ENCODE data around the gene INSIG1.
A peak's percentile ranks its signal among the peaks of the same experiment; 100 is the strongest.

The INSIG1 gene

GRCh38 chr7:155260498-155260872, 37.2 kb upstream of the INSIG1 start:
- Mint-ChIP-seq H3K27ac (no peak overlapping the region), H3K9me3 (no peaks in the 10 kb centered on the region), H3K4me1 (ENCODE audit: low read depth) (peaks cover 6% of the 10 kb centered on the region), H3K36me3 (ENCODE audit: low read depth) (no peaks in the 10 kb centered on the region), H3K27me3 (ENCODE audit: low read depth) (no peaks in the 10 kb centered on the region), H3K4me3 (no peak overlapping the region)
- DNase-seq (ENCODE audit: low spot score) = no peak

- Mint-ChIP-seq H3K27me3 (ENCODE audit: low read depth) (no peaks in the 10 kb centered on the region), H3K4me3 (no peak overlapping the region), H3K4me1 (ENCODE audit: low read depth) (peaks cover 9% of the 10 kb centered on the region), H3K27ac (no peak overlapping the region), H3K9me3 (no peaks in the 10 kb centered on the region), H3K36me3 (ENCODE audit: low read depth) (no peaks in the 10 kb centered on the region)
- DNase-seq (ENCODE audit: low spot score) = no peak
These were observed 36.4 kb upstream of the INSIG1 start for GRCh38 chr7:155261031-155261985.

- Mint-ChIP-seq H3K4me3 (no peak overlapping the region), H3K4me1 (ENCODE audit: low read depth) (peaks cover 6% of the 10 kb centered on the region), H3K27me3 (ENCODE audit: low read depth) (no peaks in the 10 kb centered on the region), H3K36me3 (ENCODE audit: low read depth) (no peaks in the 10 kb centered on the region), H3K27ac (no peak overlapping the region), H3K9me3 (no peaks in the 10 kb centered on the region)
- no peak for DNase-seq (ENCODE audit: low spot score)
These were observed 35.6 kb upstream of the INSIG1 start for GRCh38 chr7:155262031-155262430.

GRCh38 chr7:155263051-155263450, 34.6 kb upstream of the INSIG1 start:
- Mint-ChIP-seq H3K9me3 (no peaks in the 10 kb centered on the region), H3K27me3 (ENCODE audit: low read depth) (no peaks in the 10 kb centered on the region), H3K4me3 (no peak overlapping the region), H3K36me3 (ENCODE audit: low read depth) (no peaks in the 10 kb centered on the region), H3K27ac (no peak overlapping the region), H3K4me1 (ENCODE audit: low read depth) (peaks cover 5% of the 10 kb centered on the region)
- DNase-seq (ENCODE audit: low spot score) = no peak

- peaks cover 5% of the 10 kb centered on the region for H3K4me1 Mint-ChIP-seq (ENCODE audit: low read depth)
- H3K4me3 Mint-ChIP-seq = no peak overlapping the region
- H3K9me3 Mint-ChIP-seq = no peaks in the 10 kb centered on the region
- no peaks in the 10 kb centered on the region for H3K27me3 Mint-ChIP-seq (ENCODE audit: low read depth)
- no peaks in the 10 kb centered on the region for H3K36me3 Mint-ChIP-seq (ENCODE audit: low read depth)
- no peak for DNase-seq (ENCODE audit: low spot score)
- no peak overlapping the region for H3K27ac Mint-ChIP-seq
These were observed 34.0 kb upstream of the INSIG1 start for GRCh38 chr7:155263581-155264143.

GRCh38 chr7:155265144-155265543, 32.5 kb upstream of the INSIG1 start:
- no peak overlapping the region for H3K27ac Mint-ChIP-seq
- no peak for DNase-seq (ENCODE audit: low spot score)
- H3K36me3 Mint-ChIP-seq (ENCODE audit: low read depth) = no peaks in the 10 kb centered on the region
- H3K9me3 Mint-ChIP-seq = no peaks in the 10 kb centered on the region
- peaks cover 14% of the 10 kb centered on the region for H3K4me1 Mint-ChIP-seq (ENCODE audit: low read depth)
- H3K4me3 Mint-ChIP-seq = no peak overlapping the region
- no peaks in the 10 kb centered on the region for H3K27me3 Mint-ChIP-seq (ENCODE audit: low read depth)

- H3K9me3 Mint-ChIP-seq = no peaks in the 10 kb centered on the region
- no peak overlapping the region for H3K27ac Mint-ChIP-seq
- peaks cover 22% of the 10 kb centered on the region for H3K4me1 Mint-ChIP-seq (ENCODE audit: low read depth)
- H3K36me3 Mint-ChIP-seq (ENCODE audit: low read depth) = no peaks in the 10 kb centered on the region
- no peak for DNase-seq (ENCODE audit: low spot score)
- no peak overlapping the region for H3K4me3 Mint-ChIP-seq
- no peaks in the 10 kb centered on the region for H3K27me3 Mint-ChIP-seq (ENCODE audit: low read depth)
These were observed 31.7 kb upstream of the INSIG1 start for GRCh38 chr7:155265961-155266360.

- H3K27ac Mint-ChIP-seq = no peak overlapping the region
These were observed 31.2 kb upstream of the INSIG1 start for GRCh38 chr7:155266440-155266839.

GRCh38 chr7:155267023-155267422, 30.7 kb upstream of the INSIG1 start:
- Mint-ChIP-seq H3K27me3 (ENCODE audit: low read depth) (no peaks in the 10 kb centered on the region), H3K4me1 (ENCODE audit: low read depth) (peaks cover 30% of the 10 kb centered on the region), H3K36me3 (ENCODE audit: low read depth) (no peaks in the 10 kb centered on the region), H3K4me3 (no peak overlapping the region), H3K27ac (no peak overlapping the region), H3K9me3 (no peaks in the 10 kb centered on the region)
- no peak for DNase-seq (ENCODE audit: low spot score)

More at GRCh38 chr7:155266440-155266839, 31.2 kb upstream of the INSIG1 start:
- Mint-ChIP-seq H3K27me3 (ENCODE audit: low read depth) (no peaks in the 10 kb centered on the region), H3K36me3 (ENCODE audit: low read depth) (no peaks in the 10 kb centered on the region), H3K4me1 (ENCODE audit: low read depth) (peaks cover 26% of the 10 kb centered on the region), H3K4me3 (no peak overlapping the region), H3K9me3 (no peaks in the 10 kb centered on the region)
- DNase-seq (ENCODE audit: low spot score) = no peak

- H3K4me1 Mint-ChIP-seq (ENCODE audit: low read depth) = peaks cover 34% of the 10 kb centered on the region
- no peaks in the 10 kb centered on the region for H3K27me3 Mint-ChIP-seq (ENCODE audit: low read depth)
- no peak overlapping the region for H3K4me3 Mint-ChIP-seq
- no peak for DNase-seq (ENCODE audit: low spot score)
- no peak overlapping the region for H3K27ac Mint-ChIP-seq
- H3K9me3 Mint-ChIP-seq = no peaks in the 10 kb centered on the region
- H3K36me3 Mint-ChIP-seq (ENCODE audit: low read depth) = no peaks in the 10 kb centered on the region
These were observed 30.2 kb upstream of the INSIG1 start for GRCh38 chr7:155267436-155267835.

- Mint-ChIP-seq H3K27me3 (ENCODE audit: low read depth) (no peaks in the 10 kb centered on the region), H3K27ac (no peak overlapping the region), H3K36me3 (ENCODE audit: low read depth) (no peaks in the 10 kb centered on the region), H3K4me1 (ENCODE audit: low read depth) (peaks cover 38% of the 10 kb centered on the region), H3K9me3 (no peaks in the 10 kb centered on the region), H3K4me3 (no peak overlapping the region)
- DNase-seq (ENCODE audit: low spot score) = no peak
These were observed 29.5 kb upstream of the INSIG1 start for GRCh38 chr7:155268211-155268610.

GRCh38 chr7:155268921-155269650, 28.6 kb upstream of the INSIG1 start:
- H3K36me3 Mint-ChIP-seq (ENCODE audit: low read depth) = no peaks in the 10 kb centered on the region
- H3K4me3 Mint-ChIP-seq = no peak overlapping the region
- H3K4me1 Mint-ChIP-seq (ENCODE audit: low read depth) = peaks cover 39% of the 10 kb centered on the region
- no peaks in the 10 kb centered on the region for H3K27me3 Mint-ChIP-seq (ENCODE audit: low read depth)
- peak overlapping the region; percentile 9 for H3K27ac Mint-ChIP-seq
- no peak for DNase-seq (ENCODE audit: low spot score)
- no peaks in the 10 kb centered on the region for H3K9me3 Mint-ChIP-seq

GRCh38 chr7:155269766-155270585, 27.7 kb upstream of the INSIG1 start:
- no peak for DNase-seq (ENCODE audit: low spot score)
- Mint-ChIP-seq H3K4me1 (ENCODE audit: low read depth) (peaks cover 40% of the 10 kb centered on the region), H3K9me3 (no peaks in the 10 kb centered on the region), H3K27ac (peak overlapping the region; percentile 63), H3K4me3 (no peak overlapping the region), H3K27me3 (ENCODE audit: low read depth) (no peaks in the 10 kb centered on the region), H3K36me3 (ENCODE audit: low read depth) (no peaks in the 10 kb centered on the region)
